Activated T-cell treated with anti-CD3 and anti-CD28 coated beads for 1 hour (primary cell): Measurements from ENCODE around the gene ANKRA2.

Source experiments
- DNase-seq: peaks from one replicate; pipeline ENCODE4 v3.0.0-alpha.2; 2020; ENCODE audit warnings: low read depth

Gene ANKRA2

DNA sequence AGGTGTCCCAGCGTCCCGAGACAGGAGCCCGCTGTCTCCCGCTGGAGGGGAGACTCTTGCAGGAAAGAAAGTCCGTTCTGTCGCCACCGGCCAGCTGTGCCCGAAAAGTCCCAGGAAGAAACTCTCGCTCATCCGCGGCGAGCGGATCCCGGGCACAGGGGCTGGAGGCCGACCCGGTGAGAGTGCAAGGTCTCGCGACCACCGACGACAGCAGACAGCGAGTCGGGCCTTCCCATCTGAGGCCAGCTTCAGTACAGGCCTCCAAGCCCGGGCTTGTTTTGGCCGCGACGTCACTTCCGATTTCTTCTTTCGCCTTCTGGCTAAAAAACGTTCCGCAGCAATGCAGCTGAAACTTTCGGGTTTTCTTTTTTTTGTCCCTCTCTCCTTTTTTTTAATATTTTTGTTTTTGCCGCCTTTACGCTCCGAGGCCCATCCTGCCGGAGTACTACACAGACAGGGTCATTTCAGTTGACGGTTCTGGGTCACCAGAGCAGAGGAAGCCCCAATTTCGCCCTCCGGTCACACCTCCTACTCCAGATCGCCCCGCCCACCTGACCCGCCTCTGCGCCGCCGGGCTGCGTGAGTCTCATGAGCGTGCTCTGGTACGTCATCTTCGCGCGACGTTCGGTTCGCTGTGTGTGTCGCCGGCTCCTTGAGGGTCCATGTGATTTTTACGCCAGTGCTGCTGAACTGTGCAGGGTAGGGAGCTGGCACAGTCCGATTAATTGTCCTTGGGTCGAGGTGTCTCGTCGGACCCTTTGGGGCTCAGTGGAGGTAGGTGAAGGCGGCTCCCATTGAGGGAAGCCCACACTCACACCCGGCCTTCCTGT is at the start of gene ANKRA2, which contains the start of gene UTP15:
TSS of gene ANKRA2 (minus strand) at position 501 of the 830 bp plus-strand sequence. CDS start 2,758 bp downstream, outside the sequence.
TSS of gene UTP15 (plus strand) at position 605 of the 830 bp plus-strand sequence. CDS start 1,602 bp downstream, outside the sequence.
- DNase-seq: peak; percentile 100

DNA sequence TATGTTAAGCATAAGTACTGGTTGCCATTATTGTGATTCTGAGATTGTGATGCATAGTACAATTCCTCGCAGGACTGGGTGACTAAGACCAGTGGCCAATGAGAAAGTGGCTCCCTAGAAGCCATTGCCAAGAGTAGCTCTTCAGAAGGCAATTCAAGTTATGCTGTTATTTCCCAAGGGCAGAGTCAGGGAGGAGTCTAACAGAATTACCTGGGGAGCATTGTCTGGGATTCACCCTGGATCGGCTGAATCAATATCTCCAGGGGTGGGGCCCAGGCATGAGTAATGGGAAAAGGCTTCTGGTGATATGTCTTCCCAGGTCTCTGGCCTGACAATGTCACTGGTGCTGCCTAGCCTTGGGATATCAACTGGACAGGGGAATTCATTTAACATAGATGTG is 49.6 kb upstream of the ANKRA2 start:
- no peak for DNase-seq

GRCh38 chr5:73612799-73613198 is 47.4 kb upstream of the ANKRA2 start:
- no peak for DNase-seq

- no peak for DNase-seq
Measured at GRCh38 chr5:73607228-73607627, 41.8 kb upstream of the ANKRA2 start.

GRCh38 chr5:73606206-73606753 is 40.8 kb upstream of the ANKRA2 start:
- no peak for DNase-seq

- DNase-seq: no peak
Measured at GRCh38 chr5:73605223-73606087, 40.0 kb upstream of the ANKRA2 start.

DNA sequence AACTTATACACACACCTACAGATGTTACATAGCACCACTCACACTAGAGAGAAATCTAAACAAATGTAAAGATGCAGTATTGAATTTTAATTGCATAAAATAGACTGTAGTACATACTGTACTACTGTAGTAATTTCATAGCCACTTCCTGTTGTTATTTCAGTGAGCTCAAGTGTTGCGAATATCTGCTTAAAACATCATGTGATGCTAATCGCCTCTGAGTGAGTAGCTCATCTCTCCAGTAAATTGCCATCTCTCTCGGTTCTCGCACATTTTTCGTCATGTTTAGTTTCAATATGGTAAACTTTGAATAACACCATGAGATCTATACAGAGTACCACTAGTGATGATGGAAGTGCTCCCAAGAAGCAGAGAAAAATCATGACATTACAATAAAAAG is 38.6 kb upstream of the ANKRA2 start:
- DNase-seq: no peak

DNA sequence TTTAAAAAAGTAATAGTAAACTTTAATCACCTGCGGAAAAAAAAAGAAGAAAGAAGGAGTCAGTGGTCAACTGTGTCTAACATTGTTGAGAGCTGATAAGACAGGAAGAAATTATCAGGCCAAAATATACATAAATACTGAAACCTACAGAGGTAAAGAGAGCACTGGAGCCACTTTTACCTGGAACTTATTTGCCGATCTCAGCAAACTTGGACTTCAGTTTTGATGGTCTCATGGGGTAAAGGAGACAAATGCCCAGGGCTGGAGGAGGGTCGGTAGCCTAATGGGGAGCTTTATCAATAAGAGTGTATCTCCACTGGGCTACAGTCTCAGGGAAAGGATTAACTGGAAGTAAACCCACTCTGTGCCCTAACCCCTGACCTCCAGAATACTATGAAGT is 33.9 kb upstream of the ANKRA2 start:
- DNase-seq: no peak

- DNase-seq: no peak
Measured at GRCh38 chr5:73596705-73597328, 31.4 kb upstream of the ANKRA2 start.

- DNase-seq: no peak
Measured at GRCh38 chr5:73592551-73592950, 27.1 kb upstream of the ANKRA2 start.

DNA sequence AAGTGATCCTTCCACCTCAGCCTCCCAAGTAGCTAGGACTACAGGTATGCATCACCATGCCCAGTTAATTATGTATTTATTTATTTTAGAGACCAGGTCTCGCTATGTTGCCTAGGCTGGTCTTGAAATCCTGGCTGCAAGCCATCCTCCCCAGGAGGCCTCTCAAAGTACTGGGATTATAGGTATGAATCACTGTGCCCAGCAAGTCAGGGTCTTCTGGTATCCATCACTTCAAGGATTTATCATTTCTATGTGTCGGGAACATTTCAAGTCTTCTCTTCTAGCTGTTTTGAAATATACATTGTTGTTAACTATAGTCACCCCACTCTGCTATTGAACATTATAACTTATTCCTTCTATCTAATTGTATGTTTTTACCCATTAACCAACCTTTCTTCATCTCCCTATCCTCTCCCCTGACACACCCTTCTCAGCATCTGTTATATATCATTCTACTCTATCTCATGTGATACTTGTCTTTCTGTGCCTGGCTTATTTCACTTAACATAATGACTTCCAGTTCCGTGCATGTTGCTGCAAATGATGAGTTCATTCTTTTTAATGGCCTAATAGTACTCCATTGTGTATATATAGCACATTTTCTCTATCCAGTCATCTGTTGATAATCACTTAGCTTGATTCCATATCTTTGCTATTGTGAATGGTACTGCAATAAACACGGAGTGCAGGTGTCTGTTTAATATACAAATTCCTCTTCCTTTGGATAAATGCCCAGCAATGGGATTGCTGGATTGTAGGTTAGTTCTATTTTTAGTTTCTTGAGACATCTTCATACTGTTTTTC is 26.5 kb upstream of the ANKRA2 start:
- no peak for DNase-seq

DNA sequence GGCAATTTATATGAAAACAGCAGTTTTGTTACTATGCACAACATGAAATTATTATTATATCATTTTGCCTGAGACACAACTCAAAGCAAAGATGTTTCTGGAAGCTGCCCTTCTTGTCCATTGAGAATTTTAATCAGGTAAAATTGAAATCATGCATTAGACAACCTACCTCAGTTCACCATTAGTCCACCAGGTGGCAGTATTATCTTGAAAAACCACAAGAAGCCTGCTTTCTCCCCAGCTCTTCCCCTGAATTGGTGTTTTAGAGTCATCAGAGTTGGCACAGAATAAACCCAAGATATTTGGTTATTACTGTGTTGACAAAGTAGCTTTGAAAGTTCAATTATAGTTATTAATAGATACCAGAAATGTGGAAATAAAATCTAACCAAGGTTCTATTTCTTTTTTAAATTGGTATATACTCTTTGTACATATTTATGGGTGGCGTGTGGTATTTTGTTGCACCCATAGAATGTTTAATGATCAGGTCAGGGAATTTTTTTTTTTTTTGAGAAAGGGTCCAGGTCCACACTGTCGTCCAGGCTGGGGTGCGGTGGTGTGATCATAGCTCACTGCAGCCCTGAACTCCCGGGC is 25.8 kb upstream of the ANKRA2 start:
- peak; percentile 12 for DNase-seq

DNA sequence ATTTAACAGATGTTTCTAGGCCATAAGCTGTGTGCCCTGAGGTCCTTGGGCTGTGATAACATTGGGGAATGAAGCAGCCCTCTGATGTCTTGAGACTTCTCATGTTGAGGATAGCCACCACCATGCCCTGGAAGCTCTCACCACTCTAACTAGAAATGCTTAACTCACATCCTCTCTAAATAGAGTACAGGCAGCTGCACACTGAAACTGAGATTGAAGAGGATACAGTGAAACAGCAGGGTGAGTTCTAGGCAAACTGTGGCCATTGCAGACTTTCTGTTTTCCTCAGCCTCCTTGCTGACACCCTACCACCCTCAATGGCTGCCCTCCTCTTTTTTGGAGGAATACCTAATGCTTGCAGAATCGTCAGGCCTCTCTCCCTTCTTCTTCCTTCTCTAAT is 22.5 kb upstream of the ANKRA2 start:
- no peak for DNase-seq

- DNase-seq: no peak
Measured at GRCh38 chr5:73582285-73583145, 17.1 kb upstream of the ANKRA2 start.

DNA sequence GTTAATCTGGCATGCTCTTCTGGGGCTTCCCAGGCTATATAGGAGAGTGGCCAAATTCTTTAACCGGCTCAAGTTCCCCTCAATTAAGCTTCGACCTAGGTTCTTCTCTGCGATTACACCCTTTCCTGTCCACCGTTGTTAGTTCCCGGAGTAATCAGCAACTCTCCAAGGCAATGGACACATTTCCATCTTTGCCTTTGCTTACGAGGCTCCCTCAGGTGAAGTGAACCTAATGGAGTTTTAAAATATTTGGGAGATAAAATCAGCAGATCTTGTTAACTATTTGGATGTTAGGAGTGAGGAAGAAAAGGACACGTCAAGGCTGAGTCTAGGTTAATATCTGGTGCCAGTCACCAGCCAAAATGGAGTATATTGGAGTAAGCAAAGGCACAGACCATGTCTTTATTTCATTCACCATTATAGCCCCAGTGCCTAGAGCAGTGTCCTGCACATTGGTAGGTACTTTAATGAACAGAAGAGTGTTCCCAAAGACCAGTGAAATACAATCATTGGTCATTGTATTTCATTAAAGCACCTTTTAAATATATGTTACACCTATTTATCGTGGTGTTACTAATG is 619 bp upstream of the ANKRA2 start:
- DNase-seq: no peak

- DNase-seq: no peak
Measured at GRCh38 chr5:73564675-73565074, 764 bp downstream of the ANKRA2 start.

DNA sequence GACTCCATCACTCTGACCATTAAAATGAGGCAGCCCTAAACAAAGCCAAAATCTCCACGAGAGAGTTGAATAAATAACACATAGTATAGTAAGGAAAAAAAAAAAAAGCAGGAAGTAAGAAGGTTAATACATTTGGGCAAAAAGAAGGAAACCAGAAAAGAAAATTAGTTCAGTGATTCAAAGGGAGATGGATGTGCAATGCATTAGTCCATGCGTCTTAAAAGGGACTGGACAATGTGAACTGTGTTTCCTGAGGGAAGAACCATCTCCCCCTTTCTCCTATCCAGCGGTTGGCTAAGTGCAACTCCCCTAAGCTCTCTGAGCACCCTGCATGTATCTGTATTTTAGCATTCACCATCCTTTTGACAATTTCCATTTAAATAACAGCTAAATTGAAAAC is 1.4 kb downstream of the ANKRA2 start:
- no peak for DNase-seq

DNA sequence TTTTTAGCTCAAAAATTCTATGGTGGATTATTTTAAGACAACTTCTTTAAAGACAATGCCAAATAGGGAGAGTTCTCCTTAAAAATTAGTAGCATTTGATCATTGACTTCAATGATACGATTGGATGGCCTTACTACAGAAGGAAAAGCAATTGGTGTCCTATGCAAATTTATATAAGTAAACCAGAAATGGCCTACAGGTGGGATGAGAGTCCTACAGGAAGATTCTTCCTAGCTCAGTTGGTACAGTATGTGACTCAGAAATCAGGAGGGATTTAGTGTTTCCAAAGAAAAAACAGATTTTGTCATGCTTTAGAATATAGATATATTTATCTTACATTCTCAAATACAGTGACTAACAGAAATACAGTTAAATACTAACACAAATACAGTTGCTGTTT is 6.5 kb downstream of the ANKRA2 start:
- DNase-seq: no peak

DNA sequence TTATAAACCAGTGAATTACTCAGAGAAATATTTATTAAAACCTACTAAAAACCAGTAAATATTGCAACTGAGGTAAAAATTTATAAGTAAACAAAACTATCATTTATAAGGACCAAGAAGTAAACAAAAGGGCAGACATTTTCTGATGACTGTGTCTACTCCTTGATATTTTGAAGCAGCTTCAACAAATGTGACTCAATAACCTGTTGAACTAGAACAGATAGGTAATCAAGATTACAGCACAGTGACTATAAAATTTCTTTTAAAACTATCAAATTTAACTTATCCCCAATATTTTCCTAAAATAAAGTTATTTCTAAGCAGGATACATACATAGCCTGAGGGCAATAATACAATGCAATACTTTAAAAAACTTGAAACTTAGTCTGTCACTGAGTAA is 12.8 kb downstream of the ANKRA2 start:
- DNase-seq: no peak

GRCh38 chr5:73550016-73550415 is 15.4 kb downstream of the ANKRA2 start:
- DNase-seq: no peak
